ENCODE data around the gene MYO7B. TPM values are rescaled to one million over a fixed set of nuclear protein-coding genes. Genes with fewer than 3 reads are reported as not detected.

MYO7B gene
- total and polyA plus RNA-seq, 2 donors (not counting 1 experiment from before 2014, with no cell fraction given), result 5.0 to 68.2 TPM

- DNase-seq, result no peak
These were observed 83.2 kb downstream of the MYO7B start for GRCh38 chr2:127618551-127619202.

More at GRCh38 chr2:127618551-127619202, 83.2 kb downstream of the MYO7B start:
- no peak overlapping the region for H3K4me3 ChIP-seq (ENCODE audit: control extremely low read depth in 1 of 5, extremely low read depth in 1 of 5, insufficient read depth in 1 of 5, low read depth in 2 of 5, low read length in 4 of 5)
- WGBS (ENCODE audit: insufficient coverage), result 88% methylated on average over 5 of the region's 7 CpGs
- H3K27me3 ChIP-seq (replicated peaks in 1 of 4; ENCODE audit: control extremely low read depth in 1 of 4, control insufficient read depth in 3 of 4, insufficient read depth in 4 of 4, low read length in 3 of 4), result peaks cover 0 to 3% (median 0%) of the 10 kb centered on the region in 4 experiments
- intact Hi-C loops (cut with micrococcal nuclease), result no loop called here
- Mint-ChIP-seq H3K4me1 (peaks cover 75% of the 10 kb centered on the region), H3K9me3 (ENCODE audit: insufficient read depth) (peaks cover 3% of the 10 kb centered on the region), H3K27me3 (no peaks in the 10 kb centered on the region), H3K27ac (peak overlapping the region; percentile 68), H3K4me3 (peak overlapping the region; percentile 48)
- no peak overlapping the region for H3K4me2 ChIP-seq (replicated peaks; ENCODE audit: low read depth, low read length, poor library complexity, severe bottlenecking)
- CTCF ChIA-PET, result interaction anchor here (0.8 kb wide), 1 partner anchor 58 kb away, joined by 4 read pairs; no protein-coding TSS in a partner anchor
- H3K79me2 ChIP-seq (ENCODE audit: control insufficient read depth, insufficient read depth, low read length), result no peaks in the 10 kb centered on the region
- ATAC-seq (ENCODE audit: low read depth), result no peak
- no peak overlapping the region for H2AFZ ChIP-seq (ENCODE audit: insufficient read depth, low read depth, low read length, poor library complexity, severe bottlenecking)
- no peaks in the 10 kb centered on the region for H3K36me3 ChIP-seq (replicated peaks in 1 of 2; ENCODE audit: control extremely low read depth in 1 of 2, control insufficient read depth in 1 of 2, extremely low read depth in 1 of 2, insufficient read depth in 2 of 2, low read length in 1 of 2)
- H4K20me1 ChIP-seq (ENCODE audit: control insufficient read depth, insufficient read depth, low read length, poor library complexity, severe bottlenecking), result no peaks in the 10 kb centered on the region
- H3K9ac ChIP-seq (ENCODE audit: low read length), result no peak overlapping the region
- no peak for TF ChIP-seq EZH2 (IDR thresholded peaks at IDR 0.05; ENCODE audit: borderline replicate concordance, insufficient read depth, low read depth, low read length, poor library complexity, severe bottlenecking)
- no peak for TF ChIP-seq CTCF (IDR thresholded peaks at IDR 0.05)
- peaks cover 0 to 7% (median under 1%) of the 10 kb centered on the region in 3 donors for H3K9me3 ChIP-seq (ENCODE audit: control extremely low read depth in 1 of 3, control insufficient read depth in 2 of 3, insufficient read depth in 1 of 3, low read length in 2 of 3)
- H3K27ac ChIP-seq (ENCODE audit: low read length in 2 of 2), result no peak overlapping the region
- POLR2A ChIA-PET, result interaction anchor here (0.6 to 1.2 kb wide), 4 partner anchors 10 to 134 kb away, joined by 3 to 8 read pairs (median 8); no protein-coding TSS in a partner anchor
- peaks cover 26 to 64% of the 10 kb centered on the region in 2 donors for H3K4me1 ChIP-seq (ENCODE audit: control insufficient read depth in 2 of 2, insufficient read depth in 2 of 2, low read length in 2 of 2)

All from B cell (primary cell).